Endodermal cell (in vitro differentiated cells): Measurements from ENCODE around the gene SOX13. TPM values are rescaled to one million over a fixed set of nuclear protein-coding genes. Genes with fewer than 3 reads are reported as not detected.
A peak's percentile ranks its signal among the peaks of the same experiment; 100 is the strongest.

Source experiments
- DNase-seq: peaks from one replicate; pipeline ENCODE4 v3.0.0-alpha.2; 2017
- H3K27ac ChIP-seq: 2 replicates; pipeline ENCODE4 v1.5.1; 2013; ENCODE audit warnings: mild to moderate bottlenecking, low read depth, low read length, moderate library complexity
- H3K27me3 ChIP-seq: 2 replicates; pipeline ENCODE4 v1.6.1; 2013; ENCODE audit warnings: mild to moderate bottlenecking, low read length, moderate library complexity; ENCODE audit not compliant: insufficient read depth, control insufficient read depth, poor library complexity, severe bottlenecking
- H3K36me3 ChIP-seq: 2 replicates; pipeline ENCODE4 v1.7.0; 2013; ENCODE audit warnings: mild to moderate bottlenecking, low read length, moderate library complexity; ENCODE audit not compliant: control insufficient read depth, insufficient read depth
- H3K4me1 ChIP-seq: one replicate; pipeline ENCODE4 v1.7.0; 2013; ENCODE audit warnings: low read length; ENCODE audit not compliant: control insufficient read depth, insufficient read depth
- H3K4me3 ChIP-seq: 2 replicates; pipeline ENCODE4 v1.5.1; 2013; ENCODE audit warnings: mild to moderate bottlenecking, low read length, moderate library complexity
- H3K9ac ChIP-seq: 2 replicates; pipeline ENCODE4 v1.6.1; 2013; ENCODE audit warnings: mild to moderate bottlenecking, low read length, moderate library complexity; ENCODE audit not compliant: poor library complexity, severe bottlenecking; ENCODE audit errors: extremely low read depth
- H3K9me3 ChIP-seq: 2 replicates; pipeline ENCODE4 v1.6.1; 2013; ENCODE audit warnings: mild to moderate bottlenecking, low read length, moderate library complexity; ENCODE audit not compliant: control insufficient read depth
- H3K27ac Mint-ChIP-seq: 2 replicates; pipeline ENCODE4 v1.8.0; 2020; ENCODE audit warnings: mixed read lengths
- H3K27me3 Mint-ChIP-seq: 2 replicates; pipeline ENCODE4 v1.8.0; 2021; ENCODE audit warnings: mild to moderate bottlenecking, mixed read lengths; ENCODE audit not compliant: insufficient read depth
- H3K36me3 Mint-ChIP-seq: 2 replicates; pipeline ENCODE4 v1.8.0; 2020; ENCODE audit warnings: low read depth, mixed read lengths
- H3K4me1 Mint-ChIP-seq: 2 replicates; pipeline ENCODE4 v1.8.0; 2020; ENCODE audit warnings: mixed read lengths
- H3K4me3 Mint-ChIP-seq: 2 replicates; pipeline ENCODE4 v1.8.0; 2020; ENCODE audit warnings: mild to moderate bottlenecking, moderate library complexity, mixed read lengths
- H3K9me3 Mint-ChIP-seq: 2 replicates; pipeline ENCODE4 v1.8.0; 2020; ENCODE audit warnings: mild to moderate bottlenecking, mixed read lengths
- whole genome bisulfite sequencing, 2 experiments: methylation state at CpG; one replicate each; pipeline versions ENCODE4 v1.1.5 to v1.1.7; 2013; ENCODE audit warnings: missing lambda C conversion rate in 2 of 2, mixed read lengths in 1 of 2; ENCODE audit not compliant: insufficient coverage in 1 of 2, insufficient read length in 1 of 2; 5-methylcytosine and 5-hydroxymethylcytosine counted together
- total RNA-seq, 2 donors: library from RNA; stranded (reverse); fragmentation: NEBNext Ultra II Directional in 1 of 2; extraction: Animal tissue kit (Norgen Biotek cat#: 25700) in 1 of 2; gene quantifications; 2 replicates in 1 of 2; 3 replicates in 1 of 2; pipeline ENCODE4 v1.2.1, GENCODE V29; 2021
- TF ChIP-seq, protein P1 (sequence below): fragments of 200-600 bp; sonication (generic); conservative IDR thresholded peaks from 2 replicates; pipeline ENCODE4 v1.5.0; 2021; ENCODE audit warnings: antibody characterized with exemption, mild to moderate bottlenecking

SOX13 gene
- total RNA-seq, 2 donors from 2014 or later: 75.3 to 85.3 TPM

DNA sequence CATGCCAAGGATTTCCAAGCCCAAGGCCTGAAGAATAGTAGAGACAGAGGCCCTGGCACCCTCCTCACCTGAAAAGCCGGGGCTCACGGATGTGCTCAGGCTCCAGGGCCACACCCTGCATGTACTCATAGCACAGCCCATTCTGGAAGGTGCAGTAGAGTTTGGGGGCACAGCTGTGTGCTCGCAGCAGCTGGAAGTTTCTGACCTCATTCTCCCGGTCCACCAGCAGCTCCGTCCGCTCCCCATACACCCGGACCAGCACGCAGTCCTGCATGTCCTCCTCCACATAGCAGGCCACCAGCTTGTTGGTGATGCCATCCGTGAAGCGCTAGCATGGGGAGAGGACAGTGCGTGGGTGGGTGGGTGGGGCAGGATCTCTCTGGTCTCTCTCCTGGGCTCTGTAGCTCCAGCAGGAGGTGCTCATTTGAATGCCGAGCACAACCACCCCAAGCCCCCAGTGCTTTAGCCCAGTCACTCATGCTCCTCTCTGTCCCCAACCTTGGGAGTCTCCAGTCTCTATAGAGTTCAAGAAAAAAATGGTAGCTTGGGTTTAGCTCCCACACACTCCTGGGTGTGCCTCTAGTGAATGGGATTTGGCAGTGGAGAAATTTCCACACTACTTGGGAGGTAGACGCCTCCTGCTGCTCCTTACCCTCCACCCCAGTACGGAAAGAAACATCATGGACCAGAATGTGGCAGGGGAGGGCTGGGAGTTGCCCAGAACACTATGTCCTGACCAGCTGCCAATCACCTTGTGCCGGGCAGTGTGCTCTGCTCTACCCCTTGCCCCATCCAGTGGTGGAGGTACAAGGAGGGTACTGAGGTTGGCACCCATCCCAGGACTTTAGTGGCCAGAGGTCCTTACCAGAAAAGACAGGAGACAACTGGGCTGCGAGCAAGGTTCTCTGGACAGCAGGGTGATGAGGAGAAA is 77.0 kb downstream of the SOX13 start:
- H3K27me3 ChIP-seq: peaks cover 44% of the 10 kb centered on the region
- no peak overlapping the region for H3K27ac Mint-ChIP-seq
- DNase-seq: no peak
- no peak overlapping the region for H3K9ac ChIP-seq
- H3K4me3 Mint-ChIP-seq: peak overlapping the region; percentile 60
- peaks cover 18% of the 10 kb centered on the region for H3K4me1 Mint-ChIP-seq
- TF ChIP-seq, protein P1, sequence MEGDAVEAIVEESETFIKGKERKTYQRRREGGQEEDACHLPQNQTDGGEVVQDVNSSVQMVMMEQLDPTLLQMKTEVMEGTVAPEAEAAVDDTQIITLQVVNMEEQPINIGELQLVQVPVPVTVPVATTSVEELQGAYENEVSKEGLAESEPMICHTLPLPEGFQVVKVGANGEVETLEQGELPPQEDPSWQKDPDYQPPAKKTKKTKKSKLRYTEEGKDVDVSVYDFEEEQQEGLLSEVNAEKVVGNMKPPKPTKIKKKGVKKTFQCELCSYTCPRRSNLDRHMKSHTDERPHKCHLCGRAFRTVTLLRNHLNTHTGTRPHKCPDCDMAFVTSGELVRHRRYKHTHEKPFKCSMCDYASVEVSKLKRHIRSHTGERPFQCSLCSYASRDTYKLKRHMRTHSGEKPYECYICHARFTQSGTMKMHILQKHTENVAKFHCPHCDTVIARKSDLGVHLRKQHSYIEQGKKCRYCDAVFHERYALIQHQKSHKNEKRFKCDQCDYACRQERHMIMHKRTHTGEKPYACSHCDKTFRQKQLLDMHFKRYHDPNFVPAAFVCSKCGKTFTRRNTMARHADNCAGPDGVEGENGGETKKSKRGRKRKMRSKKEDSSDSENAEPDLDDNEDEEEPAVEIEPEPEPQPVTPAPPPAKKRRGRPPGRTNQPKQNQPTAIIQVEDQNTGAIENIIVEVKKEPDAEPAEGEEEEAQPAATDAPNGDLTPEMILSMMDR: no peak
- no peaks in the 10 kb centered on the region for H3K9me3 ChIP-seq
- H3K36me3 Mint-ChIP-seq: no peaks in the 10 kb centered on the region
- H3K27ac ChIP-seq: no peak overlapping the region
- H3K9me3 Mint-ChIP-seq: no peaks in the 10 kb centered on the region
- no peaks in the 10 kb centered on the region for H3K36me3 ChIP-seq
- peaks cover 44% of the 10 kb centered on the region for H3K27me3 Mint-ChIP-seq
- H3K4me1 ChIP-seq: no peaks in the 10 kb centered on the region
- WGBS, 2 experiments: 90 to 95% methylated on average over 4 to 16 of the region's 16 CpGs
- H3K4me3 ChIP-seq: no peak overlapping the region

DNA sequence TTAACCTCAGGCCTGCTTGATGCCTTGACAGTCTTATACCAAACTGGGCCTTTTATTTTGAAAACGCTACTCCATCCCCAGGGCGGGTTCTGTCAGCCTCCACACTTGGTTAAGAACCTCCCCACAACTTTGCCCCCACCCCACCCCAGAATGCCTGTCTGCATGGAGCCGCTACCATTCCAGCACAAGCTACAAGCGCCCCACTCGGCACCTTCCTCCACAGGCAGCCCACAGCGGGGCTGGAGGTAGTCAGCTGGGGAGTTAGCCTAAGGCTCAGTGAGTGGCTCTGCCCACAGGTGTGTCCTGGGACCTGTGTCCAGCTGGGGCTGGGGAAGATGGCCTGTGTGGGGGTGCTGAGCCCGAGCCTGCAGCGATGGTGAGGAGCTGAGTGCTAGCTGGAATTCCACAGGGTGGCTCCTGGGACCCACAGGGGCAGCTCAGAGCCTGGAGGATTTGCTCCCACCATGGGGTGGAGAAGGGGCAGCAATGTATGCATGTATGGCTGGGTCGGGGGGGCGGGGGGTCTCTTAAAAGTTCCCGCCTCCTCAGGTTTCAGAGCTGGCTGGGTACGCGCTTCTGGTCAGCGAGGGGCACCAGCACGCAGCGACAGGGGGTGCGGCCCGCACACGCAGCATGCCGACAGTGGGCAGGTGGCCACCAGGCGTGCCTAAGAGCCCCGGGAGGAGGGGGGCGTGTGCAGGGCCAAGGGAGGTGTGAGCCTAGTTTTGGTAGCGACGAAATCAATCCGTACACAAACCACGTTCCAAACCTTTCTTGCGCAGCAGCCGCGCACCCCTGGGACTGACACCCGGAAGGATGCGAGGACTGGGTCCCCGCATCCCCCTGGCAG is 78.0 kb downstream of the SOX13 start:
- H3K27me3 Mint-ChIP-seq: peaks cover 54% of the 10 kb centered on the region
- Histone ChIP-seq H3K9me3 (no peaks in the 10 kb centered on the region), H3K27me3 (peaks cover 51% of the 10 kb centered on the region), H3K9ac (peak overlapping the region; percentile 15), H3K27ac (no peak overlapping the region), H3K4me3 (peak overlapping the region; percentile 80), H3K4me1 (no peaks in the 10 kb centered on the region), H3K36me3 (no peaks in the 10 kb centered on the region)
- H3K4me1 Mint-ChIP-seq: peaks cover 15% of the 10 kb centered on the region
- H3K4me3 Mint-ChIP-seq: peak overlapping the region; percentile 60
- TF ChIP-seq, protein P1: peak; percentile 13
- H3K9me3 Mint-ChIP-seq: no peaks in the 10 kb centered on the region
- H3K36me3 Mint-ChIP-seq: no peaks in the 10 kb centered on the region
- DNase-seq: peak; percentile 76
- 22% methylated on average over 12 to 33 of the region's 33 CpGs for WGBS, 2 experiments
- no peak overlapping the region for H3K27ac Mint-ChIP-seq

DNA sequence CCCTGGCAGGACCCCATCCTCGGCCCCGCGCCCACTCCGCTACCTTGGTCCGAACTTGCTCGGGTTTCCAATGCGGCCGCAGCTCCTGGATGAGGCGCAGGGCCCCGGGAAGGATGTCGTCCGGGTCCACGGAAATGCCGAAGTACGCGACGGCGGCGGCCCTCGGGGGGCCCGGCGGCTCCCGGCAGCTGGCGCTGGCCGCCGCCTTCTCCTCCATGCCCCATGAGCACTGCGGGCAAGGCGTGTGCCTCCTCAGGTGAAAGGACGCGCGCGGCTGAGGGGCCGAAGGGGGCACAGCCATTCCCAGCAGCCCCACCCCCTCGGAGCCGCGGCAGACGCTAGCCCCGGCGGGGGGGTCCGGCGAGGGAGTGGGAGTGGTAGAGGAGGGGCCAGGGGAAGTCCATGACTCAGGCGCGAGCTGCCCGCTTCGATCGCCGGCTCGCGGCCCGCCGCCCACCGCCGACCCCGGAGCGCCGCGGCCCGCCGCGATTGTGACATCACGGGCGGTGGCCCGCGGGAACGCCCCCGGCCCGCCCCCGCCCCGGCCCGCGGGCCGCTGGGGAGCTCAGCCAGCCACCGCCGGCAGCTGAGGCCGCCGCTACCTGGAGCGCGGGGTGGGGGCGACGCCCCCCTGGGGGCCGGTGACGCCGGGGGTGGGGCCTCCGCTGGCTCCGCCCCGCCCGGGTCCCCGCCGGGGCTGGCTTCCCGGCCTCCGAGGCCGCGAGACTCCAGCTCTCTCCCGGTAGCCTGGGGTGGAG is 78.8 kb downstream of the SOX13 start, which contains the start of gene ETNK2:
Gene ETNK2 (minus strand): TSS at position 493 of the 758 bp plus-strand sequence. CDS start 192 bp downstream, at position 301.
- peak within 1 kb of the TSS; percentile 15 for H3K9ac ChIP-seq
- Mint-ChIP-seq H3K27ac (no peak within 1 kb of the TSS), H3K27me3 (peaks cover 57% of the 10 kb centered on the region), H3K36me3 (no peaks in the 10 kb centered on the region), H3K4me1 (peaks cover 15% of the 10 kb centered on the region), H3K4me3 (peak within 1 kb of the TSS; percentile 60), H3K9me3 (no peaks in the 10 kb centered on the region)
- no peaks in the 10 kb centered on the region for H3K9me3 ChIP-seq
- H3K4me3 ChIP-seq: peak within 1 kb of the TSS; percentile 80
- WGBS, 2 experiments: 0 to 4% methylated on average over 21 to 94 of the region's 94 CpGs
- peaks cover 47% of the 10 kb centered on the region for H3K27me3 ChIP-seq
- H3K4me1 ChIP-seq: no peaks in the 10 kb centered on the region
- peak; percentile 90 for DNase-seq
- TF ChIP-seq, protein P1: no peak
- H3K27ac ChIP-seq: no peak within 1 kb of the TSS
- no peaks in the 10 kb centered on the region for H3K36me3 ChIP-seq
